Anterior cingulate cortex (tissue), 58 donors: ENCODE results near the gene SYT2.
"Not testable (repeated sequence)": the region's sequence is repeated elsewhere in the genome, so short reads cannot be mapped to it uniquely, and the experiment has no call there.

Experiments used
- DNase-seq, 58 donors: peaks; one replicate each; lab custom pipeline; 2025; lab: John Stamatoyannopoulos, UW

Gene SYT2

GRCh38 chr1:202600432-202601041 is 109.7 kb downstream of the SYT2 start:
- DNase-seq = no peak

GRCh38 chr1:202599669-202600431 is 110.4 kb downstream of the SYT2 start:
- DNase-seq = peak in 20 of 58 donors; percentile 6 to 50 (median 28)

- no peak for DNase-seq
Measured at GRCh38 chr1:202597090-202597761, 113.0 kb downstream of the SYT2 start.

GRCh38 chr1:202596638-202597037 is 113.6 kb downstream of the SYT2 start:
- no peak for DNase-seq

- no peak for DNase-seq
Measured at GRCh38 chr1:202593845-202594244, 116.4 kb downstream of the SYT2 start.

GRCh38 chr1:202592146-202592545 is 118.1 kb downstream of the SYT2 start:
- no peak for DNase-seq

GRCh38 chr1:202591515-202591914 is 118.7 kb downstream of the SYT2 start:
- no peak for DNase-seq

GRCh38 chr1:202590975-202591411 is 119.3 kb downstream of the SYT2 start:
- no peak for DNase-seq

- no peak for DNase-seq
Measured at GRCh38 chr1:202590126-202590525, 120.1 kb downstream of the SYT2 start.

GRCh38 chr1:202589190-202589930 is 120.9 kb downstream of the SYT2 start:
- no peak for DNase-seq

- no peak for DNase-seq
Measured at GRCh38 chr1:202588503-202589189, 121.6 kb downstream of the SYT2 start.

GRCh38 chr1:202587859-202588485 is 122.3 kb downstream of the SYT2 start:
- DNase-seq = no peak

GRCh38 chr1:202586871-202587270 is 123.4 kb downstream of the SYT2 start:
- DNase-seq = no peak

GRCh38 chr1:202586018-202586821 is 124.0 kb downstream of the SYT2 start:
- DNase-seq = peak in 12 of 58 donors; percentile 4 to 45 (median 20)

- no peak for DNase-seq
Measured at GRCh38 chr1:202585590-202585933, 124.7 kb downstream of the SYT2 start.

GRCh38 chr1:202584707-202585589 is 125.3 kb downstream of the SYT2 start:
- no peak for DNase-seq

GRCh38 chr1:202582350-202582749 is 127.9 kb downstream of the SYT2 start:
- DNase-seq = not testable (repeated sequence)

GRCh38 chr1:202580619-202581018 is 129.6 kb downstream of the SYT2 start:
- no peak for DNase-seq
